GM18909 (cell line): Measurements from ENCODE around the gene ASB9.

Experiments used
- ATAC-seq: cut with Tn5 transposase; IDR thresholded peaks from one replicate; pipeline ENCODE4 v1.9.1; 2021; ENCODE audit warnings: mild to moderate bottlenecking; ENCODE audit not compliant: unreplicated experiment, poor library complexity

ASB9 gene

DNA sequence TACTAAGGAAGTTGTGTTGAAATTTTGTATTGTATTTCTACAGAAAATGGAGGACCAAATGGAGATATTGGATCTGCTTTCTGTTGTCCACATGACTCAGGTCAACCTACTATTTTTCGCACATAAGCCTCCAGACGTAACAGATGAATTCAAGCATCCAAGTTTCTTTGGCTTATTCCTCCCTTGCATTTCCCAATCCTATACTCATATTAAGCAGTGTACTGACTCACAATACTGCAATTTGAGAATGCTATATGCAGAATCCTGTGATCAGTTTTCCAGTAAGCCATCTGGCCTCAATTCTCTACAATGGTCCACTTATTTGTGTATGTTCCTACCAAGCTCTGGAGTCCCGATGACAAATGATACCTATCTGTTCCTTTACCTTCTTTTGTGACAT is 75.7 kb downstream of the ASB9 start:
- no peak for ATAC-seq
